GM12801 (cell line): Measurements from ENCODE around the gene CFAP54.

Experiments
- TF ChIP-seq, protein P1 (sequence below): IDR thresholded peaks from one replicate; pipeline ENCODE4 v1.5.1; 2011; ENCODE audit warnings: control low read depth; ENCODE audit not compliant: insufficient read length; ENCODE audit errors: extremely low read depth

The CFAP54 gene

GRCh38 chr12:96521895-96522682 is 32.7 kb downstream of the CFAP54 start:
- TF ChIP-seq, protein P1, sequence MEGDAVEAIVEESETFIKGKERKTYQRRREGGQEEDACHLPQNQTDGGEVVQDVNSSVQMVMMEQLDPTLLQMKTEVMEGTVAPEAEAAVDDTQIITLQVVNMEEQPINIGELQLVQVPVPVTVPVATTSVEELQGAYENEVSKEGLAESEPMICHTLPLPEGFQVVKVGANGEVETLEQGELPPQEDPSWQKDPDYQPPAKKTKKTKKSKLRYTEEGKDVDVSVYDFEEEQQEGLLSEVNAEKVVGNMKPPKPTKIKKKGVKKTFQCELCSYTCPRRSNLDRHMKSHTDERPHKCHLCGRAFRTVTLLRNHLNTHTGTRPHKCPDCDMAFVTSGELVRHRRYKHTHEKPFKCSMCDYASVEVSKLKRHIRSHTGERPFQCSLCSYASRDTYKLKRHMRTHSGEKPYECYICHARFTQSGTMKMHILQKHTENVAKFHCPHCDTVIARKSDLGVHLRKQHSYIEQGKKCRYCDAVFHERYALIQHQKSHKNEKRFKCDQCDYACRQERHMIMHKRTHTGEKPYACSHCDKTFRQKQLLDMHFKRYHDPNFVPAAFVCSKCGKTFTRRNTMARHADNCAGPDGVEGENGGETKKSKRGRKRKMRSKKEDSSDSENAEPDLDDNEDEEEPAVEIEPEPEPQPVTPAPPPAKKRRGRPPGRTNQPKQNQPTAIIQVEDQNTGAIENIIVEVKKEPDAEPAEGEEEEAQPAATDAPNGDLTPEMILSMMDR: no peak

GRCh38 chr12:96522690-96523089 is 33.3 kb downstream of the CFAP54 start:
- TF ChIP-seq, protein P1: no peak

GRCh38 chr12:96526110-96526509 is 36.7 kb downstream of the CFAP54 start:
- TF ChIP-seq, protein P1: no peak

DNA sequence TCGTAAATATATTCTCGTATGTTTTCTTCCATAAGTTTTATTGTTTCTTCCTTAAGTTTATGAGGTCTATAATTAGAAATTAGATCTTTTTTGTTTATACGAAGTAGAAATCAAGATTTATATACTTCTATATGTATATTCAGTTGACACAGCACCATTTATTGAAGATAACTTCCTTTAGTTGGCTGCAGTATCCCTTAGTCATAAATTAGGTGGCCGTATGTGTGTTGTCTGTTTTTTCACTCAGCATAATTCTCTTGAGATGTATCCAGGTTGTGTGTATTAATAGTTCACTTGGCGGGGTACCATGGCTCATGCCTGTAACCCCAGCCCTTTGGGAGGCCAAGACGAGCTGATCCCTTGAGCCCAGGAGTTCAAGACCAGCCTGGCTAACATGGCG is 40.5 kb downstream of the CFAP54 start:
- TF ChIP-seq, protein P1: no peak

- TF ChIP-seq, protein P1: no peak
These were observed 45.0 kb downstream of the CFAP54 start for GRCh38 chr12:96534339-96534738.

DNA sequence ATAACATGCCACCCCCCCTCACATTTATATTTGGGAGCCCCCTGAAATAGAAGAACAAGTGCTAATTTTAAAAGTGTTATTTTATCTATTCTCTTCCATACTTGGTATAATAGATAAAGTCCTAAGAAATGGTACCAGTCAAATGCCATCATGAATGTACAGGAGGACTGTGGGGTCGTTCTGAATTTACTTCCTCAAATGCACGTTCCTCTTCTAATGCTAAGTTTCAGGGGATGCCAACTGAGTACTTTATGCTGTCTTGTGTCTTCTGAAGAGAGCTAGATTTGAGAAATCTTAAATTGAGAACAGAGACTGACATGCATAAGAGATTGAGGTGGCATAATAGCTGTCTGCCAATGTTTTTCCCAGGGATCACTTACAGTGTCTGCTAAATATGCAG is 59.0 kb downstream of the CFAP54 start:
- TF ChIP-seq, protein P1: no peak

DNA sequence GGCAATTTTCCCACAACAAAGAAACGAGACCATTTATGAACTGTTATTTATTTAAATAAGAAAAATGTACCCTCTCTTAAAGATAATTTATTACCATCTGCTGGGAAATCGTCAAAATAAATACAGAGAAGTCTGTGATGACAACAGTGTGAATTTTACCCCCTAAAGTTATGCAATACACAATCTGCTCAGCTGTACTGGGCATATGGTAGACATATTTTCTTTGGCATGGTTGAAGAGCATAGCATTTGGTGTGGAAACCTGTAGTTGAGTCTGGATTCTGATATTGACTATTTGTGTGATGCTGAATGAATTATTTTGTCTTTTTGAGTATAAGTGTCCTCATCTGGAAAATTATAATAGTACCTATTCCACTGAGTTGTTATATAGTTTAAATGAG is 60.0 kb downstream of the CFAP54 start:
- TF ChIP-seq, protein P1: no peak

- TF ChIP-seq, protein P1: no peak
These were observed 81.2 kb downstream of the CFAP54 start for GRCh38 chr12:96570579-96570978.
